ENCODE measurements around the gene KIF26A.
"Not testable (repeated sequence)": the region's sequence is repeated elsewhere in the genome, so short reads cannot be mapped to it uniquely, and the experiment has no call there.

Gene KIF26A

GRCh38 chr14:104145826-104146601 lies 7.6 kb downstream of the KIF26A start:
- DNase-seq = no peak

GRCh38 chr14:104146651-104147345 lies 8.4 kb downstream of the KIF26A start:
- no peak for DNase-seq

- no peak for DNase-seq
Measured at GRCh38 chr14:104147346-104148125, 9.1 kb downstream of the KIF26A start.

- no peak for DNase-seq
Measured at GRCh38 chr14:104148433-104149277, 10.3 kb downstream of the KIF26A start.

GRCh38 chr14:104149278-104149595 lies 10.8 kb downstream of the KIF26A start:
- no peak for DNase-seq

- peak in 1 of 2 experiments; percentile 20 for DNase-seq
Measured at GRCh38 chr14:104149617-104150135, 11.3 kb downstream of the KIF26A start.

- no peak for DNase-seq
Measured at GRCh38 chr14:104150136-104151025, 12.0 kb downstream of the KIF26A start.

- DNase-seq = no peak
Measured at GRCh38 chr14:104151026-104151381, 12.6 kb downstream of the KIF26A start.

GRCh38 chr14:104151566-104152245 lies 13.3 kb downstream of the KIF26A start:
- no peak for DNase-seq

- DNase-seq = no peak
Measured at GRCh38 chr14:104152246-104152575, 13.8 kb downstream of the KIF26A start.

- DNase-seq = no peak
Measured at GRCh38 chr14:104152686-104153393, 14.5 kb downstream of the KIF26A start.

GRCh38 chr14:104153394-104153755 lies 15.0 kb downstream of the KIF26A start:
- DNase-seq = not testable (repeated sequence)

GRCh38 chr14:104154246-104154645 lies 15.9 kb downstream of the KIF26A start:
- no peak for DNase-seq

GRCh38 chr14:104155513-104155912 lies 17.1 kb downstream of the KIF26A start:
- no peak for DNase-seq

GRCh38 chr14:104156142-104156541 lies 17.8 kb downstream of the KIF26A start:
- DNase-seq = no peak

- DNase-seq = no peak
Measured at GRCh38 chr14:104157016-104157928, 18.9 kb downstream of the KIF26A start.

GRCh38 chr14:104158827-104159798 lies 20.7 kb downstream of the KIF26A start:
- DNase-seq = no peak

- no peak for DNase-seq
Measured at GRCh38 chr14:104159990-104160389, 21.6 kb downstream of the KIF26A start.
